IMR-90 (cell line): ENCODE data around the gene SIRPG. TPM values are rescaled to one million over a fixed set of nuclear protein-coding genes. Genes with fewer than 3 reads are reported as not detected.

Source experiments
- ATAC-seq: fragments of 200-7000 bp; cut with Tn5 transposase; 2 replicates; pipeline ENCODE4 v1.9.1; 2020; ENCODE audit warnings: low read depth, mild to moderate bottlenecking, moderate library complexity
- BruUV-seq: library from RNA; stranded (reverse); fragments of 400-500 nt; replicated peaks from 2 replicates; lab custom pipeline; 2021; lab: Mats Ljungman, UMichigan
- CTCF ChIA-PET: fragments of 300-600 bp; formaldehyde crosslinking; extraction: SDS; loops from one replicate; lab custom pipeline; 2021; ENCODE audit warnings: antibody characterized with exemption; lab: Yijun Ruan, JAX
- POLR2A ChIA-PET: fragments of 300-600 bp; sonication (Branson Sonifier 250); formaldehyde crosslinking; loops from one replicate; lab custom pipeline; 2022; ENCODE audit warnings: antibody characterized with exemption; ENCODE audit not compliant: unreplicated experiment; lab: Charles Lee
- DNase-seq: peaks from one replicate; pipeline ENCODE4 v3.0.0; 2013
- H2AFZ ChIP-seq: replicated peaks from 2 replicates; pipeline ENCODE3; 2013; ENCODE audit warnings: low read length, mild to moderate bottlenecking; ENCODE audit not compliant: poor library complexity
- H2AK5ac ChIP-seq: 2 replicates; pipeline ENCODE4 v1.6.1; 2013; ENCODE audit warnings: low read depth, low read length, inconsistent platforms
- H2AK9ac ChIP-seq: replicated peaks from 2 replicates; pipeline ENCODE3; 2013; ENCODE audit warnings: mild to moderate bottlenecking, low read depth, low read length, moderate library complexity; ENCODE audit not compliant: poor library complexity
- H2BK120ac ChIP-seq: 2 replicates; pipeline ENCODE4 v1.6.1; 2013; ENCODE audit warnings: low read depth, low read length, inconsistent platforms
- H2BK15ac ChIP-seq: 3 replicates; pipeline ENCODE4 v1.6.1; 2013; ENCODE audit warnings: low read depth, low read length, inconsistent platforms
- H2BK20ac ChIP-seq: 2 replicates; pipeline ENCODE4 v1.6.1; 2013; ENCODE audit warnings: low read depth, mild to moderate bottlenecking, inconsistent platforms, low read length, moderate library complexity
- H2BK5ac ChIP-seq: 2 replicates; pipeline ENCODE4 v1.6.1; 2013; ENCODE audit warnings: mild to moderate bottlenecking, low read depth, low read length, inconsistent platforms; ENCODE audit not compliant: poor library complexity, severe bottlenecking
- H3K14ac ChIP-seq: replicated peaks from 2 replicates; pipeline ENCODE4 v1.6.1; 2013; ENCODE audit warnings: low read depth, low read length, inconsistent platforms
- H3K18ac ChIP-seq: 2 replicates; pipeline ENCODE4 v1.6.1; 2013; ENCODE audit warnings: low read depth, low read length, control low read depth
- H3K23ac ChIP-seq: 2 replicates; pipeline ENCODE4 v1.6.1; 2013; ENCODE audit warnings: low read depth, low read length, inconsistent platforms
- H3K27ac ChIP-seq: 2 replicates; pipeline ENCODE4 v1.5.1; 2013; ENCODE audit warnings: mild to moderate bottlenecking, control low read depth, low read length; ENCODE audit not compliant: insufficient read depth
- H3K27me3 ChIP-seq: 2 replicates; pipeline ENCODE4 v1.6.1; 2013; ENCODE audit warnings: low read length; ENCODE audit not compliant: control insufficient read depth, insufficient read depth
- H3K36me3 ChIP-seq: 2 replicates; pipeline ENCODE4 v1.6.1; 2013; ENCODE audit warnings: low read length, mixed read lengths; ENCODE audit not compliant: control insufficient read depth, insufficient read depth
- H3K4ac ChIP-seq: 2 replicates; pipeline ENCODE4 v1.6.1; 2013; ENCODE audit warnings: low read depth, low read length, inconsistent platforms
- H3K4me1 ChIP-seq: 2 replicates; pipeline ENCODE4 v1.6.1; 2013; ENCODE audit warnings: low read length, mixed read lengths; ENCODE audit not compliant: control insufficient read depth, insufficient read depth
- H3K4me2 ChIP-seq: 2 replicates; pipeline ENCODE4 v1.6.1; 2013; ENCODE audit warnings: low read depth, mild to moderate bottlenecking, control low read depth, low read length, moderate library complexity
- H3K4me3 ChIP-seq: 2 replicates; pipeline ENCODE4 v1.5.1; 2013; ENCODE audit warnings: low read depth, mild to moderate bottlenecking, control low read depth, low read length, moderate library complexity; ENCODE audit not compliant: insufficient read depth
- H3K56ac ChIP-seq: 2 replicates; pipeline ENCODE4 v1.6.1; 2013; ENCODE audit warnings: low read length, inconsistent platforms; ENCODE audit not compliant: insufficient read depth; ENCODE audit errors: extremely low read depth
- H3K79me1 ChIP-seq, 2 experiments: 2 replicates each; pipeline ENCODE4 v1.6.1; 2013; ENCODE audit warnings: low read length in 2 of 2, inconsistent platforms in 1 of 2, low read depth in 1 of 2
- H3K9ac ChIP-seq: 2 replicates; pipeline ENCODE4 v1.6.1; 2013; ENCODE audit warnings: low read depth, low read length, control low read depth
- H3K9me1 ChIP-seq: 2 replicates; pipeline ENCODE4 v1.6.1; 2013; ENCODE audit warnings: low read length, inconsistent platforms; ENCODE audit not compliant: insufficient read depth
- H3K9me3 ChIP-seq: 2 replicates; pipeline ENCODE4 v1.6.1; 2013; ENCODE audit warnings: low read length; ENCODE audit not compliant: control insufficient read depth, insufficient read depth
- H4K20me1 ChIP-seq: 2 replicates; pipeline ENCODE4 v1.6.1; 2013; ENCODE audit warnings: low read length, inconsistent platforms; ENCODE audit not compliant: insufficient read depth
- H4K5ac ChIP-seq: 2 replicates; pipeline ENCODE4 v1.6.1; 2013; ENCODE audit warnings: mild to moderate bottlenecking, low read depth, low read length, control low read depth
- H4K8ac ChIP-seq, 2 experiments: 2 replicates each; pipeline ENCODE4 v1.6.1; 2013; ENCODE audit warnings: low read depth in 2 of 2, low read length in 2 of 2, control low read depth in 1 of 2, inconsistent platforms in 1 of 2
- H4K91ac ChIP-seq: 2 replicates; pipeline ENCODE4 v1.6.1; 2013; ENCODE audit warnings: low read depth, low read length, inconsistent platforms; ENCODE audit not compliant: insufficient read depth
- BHLHE40 ChIP-seq: fragments of 150-350 bp; IDR thresholded peaks from 2 replicates; pipeline ENCODE4 v1.6.1; 2016; ENCODE audit warnings: mild to moderate bottlenecking, low read depth, low read length
- CHD1 ChIP-seq: IDR thresholded peaks from 2 replicates; pipeline ENCODE4 v1.6.1; 2012; ENCODE audit warnings: low read depth, low read length, improper control_type of control experiment
- POLR2A ChIP-seq: IDR thresholded peaks from 2 replicates; pipeline ENCODE4 v1.6.1; 2012; ENCODE audit warnings: mild to moderate bottlenecking, low read depth, low read length
- RAD21 ChIP-seq: IDR thresholded peaks from 2 replicates; pipeline ENCODE4 v1.6.1; 2012; ENCODE audit warnings: low read length, improper control_type of control experiment
- RFX5 ChIP-seq: IDR thresholded peaks from 2 replicates; pipeline ENCODE4 v1.8.0; 2012; ENCODE audit warnings: low read depth, mild to moderate bottlenecking, low read length, moderate library complexity
- SMC3 ChIP-seq: fragments of 150-350 bp; IDR thresholded peaks from 2 replicates; pipeline ENCODE4 v1.6.1; 2016; ENCODE audit warnings: low read depth, mild to moderate bottlenecking, antibody characterized with exemption, low read length, moderate library complexity
- WGBS, 2 experiments: methylation state at CpG; one replicate each; pipeline versions ENCODE4 v1.1.5 to v1.1.7; 2013; ENCODE audit warnings: missing lambda C conversion rate in 2 of 2; ENCODE audit not compliant: insufficient read length in 1 of 2; ENCODE audit errors: extremely low coverage in 2 of 2; 5-methylcytosine and 5-hydroxymethylcytosine counted together
- dilution Hi-C: fragments of 300-500 bp; cut with HindIII; formaldehyde crosslinking; loops from one replicate; pipeline ENCODE4 v1.14.3; 2018; ENCODE audit warnings: low sequenced_read_pairs; ENCODE audit not compliant: unreplicated experiment
- in situ Hi-C: fragments of 300-500 bp; cut with MboI; formaldehyde crosslinking; loops from 3 replicates; pipeline ENCODE4 v1.14.3; 2019; ENCODE audit warnings: low sequenced_read_pairs, inconsistent platforms, mixed read lengths
- intact Hi-C: fragments of 100-400 bp; cut with micrococcal nuclease; formaldehyde crosslinking; loops from 2 replicates; pipeline ENCODE4 v1.10.0; 2022
- polyA plus RNA-seq, 3 experiments: library from polyadenylated mRNA; depleted of rRNA; stranded (reverse); fragments of >200 nt; gene quantifications; 2 replicates each; pipeline ENCODE4 v1.2.3, GENCODE V29; 2012; ENCODE audit warnings: low replicate concordance in 1 of 3
- total RNA-seq: library from RNA; depleted of rRNA; stranded (reverse); fragments of >200 nt; gene quantifications from 2 replicates; pipeline ENCODE4 v1.2.3, GENCODE V29; 2012
- TF ChIP-seq, protein P1 (sequence below): conservative IDR thresholded peaks from 2 replicates; pipeline ENCODE4 v1.5.1; 2012; ENCODE audit warnings: mild to moderate bottlenecking, low read depth, low read length, improper control_type of control experiment

SIRPG gene
- total and polyA plus RNA-seq, 2 of the 4 experiments (the other 2 are of a cell fraction), result not detected

DNA sequence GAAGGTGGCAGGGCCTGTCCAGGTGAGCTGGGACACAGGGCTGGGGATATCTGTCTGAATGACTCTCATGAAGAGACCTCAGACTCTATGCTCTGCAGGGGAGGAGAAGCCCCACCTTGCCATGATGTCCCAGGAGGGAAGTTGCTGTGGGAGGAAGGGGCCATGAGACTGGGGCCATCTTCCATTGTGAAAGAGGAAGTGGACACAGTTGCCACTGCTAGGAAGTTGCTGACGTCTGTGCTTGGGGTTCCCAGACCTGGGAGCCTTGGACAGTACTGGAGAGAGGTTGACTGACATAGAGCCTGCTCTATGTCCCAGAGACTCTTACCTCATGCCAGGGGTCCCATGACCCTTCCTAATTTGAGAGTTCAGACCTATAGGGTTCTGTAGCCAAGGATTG is 62.2 kb downstream of the SIRPG start:
- Histone ChIP-seq H2BK5ac (no peak overlapping the region), H3K14ac (no peak overlapping the region), H4K20me1 (no peaks in the 10 kb centered on the region), H2BK15ac (no peak overlapping the region), H3K27ac (no peak overlapping the region), H3K4me1 (no peaks in the 10 kb centered on the region), H3K4me3 (no peak overlapping the region), H3K18ac (no peak overlapping the region), H3K4ac (no peak overlapping the region), H4K8ac (no peak overlapping the region), H3K27me3 (no peaks in the 10 kb centered on the region), H3K9me3 (no peaks in the 10 kb centered on the region), H3K56ac (no peak overlapping the region), H3K36me3 (no peaks in the 10 kb centered on the region), H3K79me1 (no peaks in the 10 kb centered on the region), H4K91ac (no peak overlapping the region), H2AK5ac (no peak overlapping the region), H2BK120ac (no peak overlapping the region), H3K9ac (no peak overlapping the region), H3K4me2 (no peak overlapping the region), H4K5ac (no peak overlapping the region), H2AK9ac (no peak overlapping the region), H3K9me1 (no peaks in the 10 kb centered on the region), H2BK20ac (no peak overlapping the region), H2AFZ (no peak overlapping the region), H3K23ac (no peak overlapping the region)
- intact Hi-C loops (no loop called here), in situ Hi-C loops (no loop called here), dilution Hi-C loops (no loop called here)
- no peak for TF ChIP-seq RFX5
- TF ChIP-seq POLR2A, result no peak
- TF ChIP-seq, protein P1, sequence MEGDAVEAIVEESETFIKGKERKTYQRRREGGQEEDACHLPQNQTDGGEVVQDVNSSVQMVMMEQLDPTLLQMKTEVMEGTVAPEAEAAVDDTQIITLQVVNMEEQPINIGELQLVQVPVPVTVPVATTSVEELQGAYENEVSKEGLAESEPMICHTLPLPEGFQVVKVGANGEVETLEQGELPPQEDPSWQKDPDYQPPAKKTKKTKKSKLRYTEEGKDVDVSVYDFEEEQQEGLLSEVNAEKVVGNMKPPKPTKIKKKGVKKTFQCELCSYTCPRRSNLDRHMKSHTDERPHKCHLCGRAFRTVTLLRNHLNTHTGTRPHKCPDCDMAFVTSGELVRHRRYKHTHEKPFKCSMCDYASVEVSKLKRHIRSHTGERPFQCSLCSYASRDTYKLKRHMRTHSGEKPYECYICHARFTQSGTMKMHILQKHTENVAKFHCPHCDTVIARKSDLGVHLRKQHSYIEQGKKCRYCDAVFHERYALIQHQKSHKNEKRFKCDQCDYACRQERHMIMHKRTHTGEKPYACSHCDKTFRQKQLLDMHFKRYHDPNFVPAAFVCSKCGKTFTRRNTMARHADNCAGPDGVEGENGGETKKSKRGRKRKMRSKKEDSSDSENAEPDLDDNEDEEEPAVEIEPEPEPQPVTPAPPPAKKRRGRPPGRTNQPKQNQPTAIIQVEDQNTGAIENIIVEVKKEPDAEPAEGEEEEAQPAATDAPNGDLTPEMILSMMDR, result no peak
- no peak for TF ChIP-seq SMC3
- no peak for TF ChIP-seq BHLHE40
- TF ChIP-seq RAD21, result no peak
- TF ChIP-seq CHD1, result no peak
- no CpG with 5 or more reads among the region's 1 CpG for WGBS, 2 experiments
- DNase-seq (no peak), ATAC-seq (no peak)
- POLR2A ChIA-PET, result no interaction called here
- BruUV-seq, result no TSS peak
- CTCF ChIA-PET, result no interaction called here
